Rectal smooth muscle tissue (tissue), 1 donor: Measurements from ENCODE around the gene ZNF774.
A peak's percentile ranks its signal among the peaks of the same experiment; 100 is the strongest.

Experiments used
- H3K27ac ChIP-seq: one replicate; pipeline ENCODE4 v1.7.0; 2013; ENCODE audit warnings: low read depth, low read length, inconsistent platforms
- H3K27me3 ChIP-seq: one replicate; pipeline ENCODE4 v1.7.0; 2013; ENCODE audit warnings: low read length; ENCODE audit not compliant: control insufficient read depth, insufficient read depth
- H3K36me3 ChIP-seq: one replicate; pipeline ENCODE4 v1.7.0; 2013; ENCODE audit warnings: low read length; ENCODE audit not compliant: control insufficient read depth, insufficient read depth
- H3K4me1 ChIP-seq: one replicate; pipeline ENCODE4 v1.7.0; 2013; ENCODE audit warnings: low read length; ENCODE audit not compliant: control insufficient read depth, insufficient read depth
- H3K4me3 ChIP-seq: one replicate; pipeline ENCODE4 v1.7.0; 2013; ENCODE audit warnings: low read length
- H3K9ac ChIP-seq: one replicate; pipeline ENCODE4 v1.7.0; 2013; ENCODE audit warnings: low read length

Gene ZNF774

DNA sequence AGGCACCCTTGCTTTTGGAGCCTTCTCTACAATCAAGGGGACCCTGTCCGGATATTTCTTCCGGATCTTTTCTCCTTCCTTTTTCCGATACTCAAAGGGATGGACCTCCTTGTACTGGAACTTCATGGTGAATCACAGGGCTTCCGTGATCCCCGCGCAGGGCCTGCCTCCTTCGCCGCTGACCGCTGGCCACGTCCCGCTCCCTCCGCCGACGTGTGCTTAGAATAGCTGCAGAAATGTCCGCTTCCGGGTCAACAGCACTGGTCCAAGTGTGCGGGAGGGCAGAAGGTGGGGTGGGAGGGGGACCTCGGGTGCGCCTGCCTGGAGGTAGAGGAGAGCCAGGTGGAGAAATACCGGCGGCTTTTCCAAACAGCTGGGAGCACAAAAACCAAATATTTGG, 3.0 kb upstream of the ZNF774 start:
- no peak overlapping the region for H3K9ac ChIP-seq
- no peaks in the 10 kb centered on the region for H3K27me3 ChIP-seq
- no peak overlapping the region for H3K4me3 ChIP-seq
- H3K27ac ChIP-seq: no peak overlapping the region
- no peaks in the 10 kb centered on the region for H3K36me3 ChIP-seq
- no peaks in the 10 kb centered on the region for H3K4me1 ChIP-seq

DNA sequence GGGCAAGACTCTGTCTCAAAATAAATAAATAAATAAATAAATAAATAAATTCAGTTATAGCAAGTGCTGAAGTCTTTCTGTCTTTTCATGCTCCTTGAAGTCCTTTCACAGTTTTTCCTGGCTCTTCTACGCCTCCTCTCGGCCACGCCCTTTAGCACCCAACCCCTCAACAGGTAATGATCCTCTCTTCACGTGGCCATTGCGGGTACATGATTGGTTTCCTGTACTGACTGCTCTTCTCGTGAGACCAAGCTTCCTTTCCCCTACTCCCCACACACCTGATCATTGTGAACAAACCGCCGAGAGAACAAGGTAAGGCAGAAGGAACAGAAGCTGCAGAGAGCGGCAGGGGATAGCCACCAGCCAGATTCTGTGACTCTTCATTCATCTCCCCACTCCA, 2.3 kb upstream of the ZNF774 start:
- Histone ChIP-seq H3K4me1 (no peaks in the 10 kb centered on the region), H3K36me3 (no peaks in the 10 kb centered on the region), H3K4me3 (no peak overlapping the region), H3K9ac (no peak overlapping the region), H3K27ac (no peak overlapping the region), H3K27me3 (no peaks in the 10 kb centered on the region)

DNA sequence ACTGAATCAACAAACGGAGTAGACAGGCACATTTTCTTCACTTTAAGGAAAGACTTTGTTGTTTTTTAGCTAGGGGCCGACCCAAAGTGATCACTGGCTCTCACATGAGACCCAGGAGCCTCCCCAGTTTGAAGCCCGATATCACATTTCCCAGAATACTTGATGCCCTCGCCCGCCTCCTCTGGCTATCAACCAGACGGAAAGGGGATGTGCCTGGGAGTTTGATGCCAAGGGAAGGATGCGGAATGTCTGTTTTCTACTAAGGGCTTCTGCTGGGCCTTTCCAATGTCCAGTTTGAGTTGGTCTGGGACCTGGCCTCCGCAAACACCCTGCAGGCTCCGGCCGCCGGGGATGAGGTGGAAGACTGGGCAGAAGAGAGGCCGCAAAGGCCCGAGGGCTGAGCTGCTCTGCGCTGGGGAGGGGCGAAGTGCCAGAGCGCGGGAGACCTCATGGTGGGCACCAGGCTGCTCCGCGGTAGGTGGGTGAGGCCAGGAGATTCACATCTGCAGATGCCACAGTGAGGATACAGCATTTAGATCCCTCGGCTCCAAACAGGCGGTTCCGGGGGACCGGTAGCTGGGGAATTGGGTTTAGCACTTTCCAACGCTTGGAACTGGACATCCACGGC, 491 bp upstream of the ZNF774 start:
- Histone ChIP-seq H3K4me3 (peak overlapping the region; percentile 73), H3K36me3 (no peaks in the 10 kb centered on the region), H3K4me1 (no peaks in the 10 kb centered on the region), H3K27ac (no peak overlapping the region), H3K27me3 (no peaks in the 10 kb centered on the region), H3K9ac (no peak overlapping the region)

DNA sequence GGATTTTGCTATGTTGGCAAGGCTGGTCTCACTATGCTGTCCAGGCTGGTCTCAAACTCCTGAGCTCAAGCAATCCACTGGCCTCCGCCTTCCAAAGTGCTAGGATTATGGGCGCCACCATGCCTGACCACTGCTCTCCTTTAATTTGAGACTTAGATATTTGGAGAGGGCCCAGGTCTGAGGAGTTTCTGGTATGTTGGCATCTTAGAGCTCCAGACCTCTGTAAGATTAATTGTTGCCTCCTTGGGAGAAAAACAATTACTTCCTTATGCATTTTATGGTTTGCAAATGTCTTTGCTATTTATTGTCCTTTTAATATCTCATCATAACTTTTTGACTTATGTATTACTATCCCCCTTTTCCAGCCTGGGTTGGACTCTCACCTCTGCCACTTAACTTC, 2.9 kb downstream of the ZNF774 start:
- Histone ChIP-seq H3K4me1 (no peaks in the 10 kb centered on the region), H3K27me3 (no peaks in the 10 kb centered on the region), H3K9ac (no peak overlapping the region), H3K4me3 (no peak overlapping the region), H3K36me3 (no peaks in the 10 kb centered on the region), H3K27ac (no peak overlapping the region)

DNA sequence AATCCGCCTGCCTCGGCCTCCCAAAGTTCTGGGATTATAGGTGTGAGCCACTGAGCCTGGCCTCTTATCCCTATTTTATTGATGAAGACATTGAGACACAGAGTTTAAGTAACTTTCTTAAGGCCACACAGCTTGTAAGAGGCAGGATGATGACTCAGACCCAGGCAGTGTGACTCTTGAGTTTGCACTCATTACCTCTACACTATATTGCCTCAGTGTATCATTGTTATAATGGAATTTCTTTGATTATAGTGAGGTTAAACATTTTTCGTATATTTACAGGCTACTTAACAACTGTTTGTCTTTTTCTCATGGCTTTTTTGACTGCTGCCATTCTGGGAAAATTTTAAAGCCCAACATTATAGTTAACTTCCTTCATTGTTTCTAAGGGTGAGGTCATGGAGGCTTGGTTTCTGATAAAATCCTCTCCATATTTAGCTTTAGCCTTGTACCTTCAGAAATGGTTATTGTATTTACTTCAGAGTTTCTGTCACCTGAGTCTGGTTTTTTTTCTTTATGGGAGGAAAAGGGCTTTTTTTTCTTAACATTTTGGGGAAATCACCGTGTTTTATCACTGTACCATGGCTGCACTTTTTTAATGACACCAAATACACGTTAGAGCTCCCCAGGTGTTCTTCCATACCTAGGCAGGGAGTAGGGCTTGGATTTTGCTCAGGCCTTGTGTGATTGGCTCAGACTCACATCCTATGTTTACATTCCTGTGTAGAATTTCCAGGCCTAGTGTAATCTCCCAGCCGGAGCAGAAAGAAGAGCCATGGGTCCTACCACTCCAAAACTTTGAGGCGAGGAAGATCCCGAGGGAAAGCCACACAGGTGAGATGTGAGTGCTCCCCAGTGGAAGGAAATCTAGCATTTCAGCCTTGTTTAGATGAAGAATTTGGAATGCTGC, 6.3 kb downstream of the ZNF774 start:
- Histone ChIP-seq H3K9ac (no peak overlapping the region), H3K4me1 (peaks cover 16% of the 10 kb centered on the region), H3K27me3 (no peaks in the 10 kb centered on the region), H3K4me3 (no peak overlapping the region), H3K36me3 (no peaks in the 10 kb centered on the region), H3K27ac (no peak overlapping the region)

DNA sequence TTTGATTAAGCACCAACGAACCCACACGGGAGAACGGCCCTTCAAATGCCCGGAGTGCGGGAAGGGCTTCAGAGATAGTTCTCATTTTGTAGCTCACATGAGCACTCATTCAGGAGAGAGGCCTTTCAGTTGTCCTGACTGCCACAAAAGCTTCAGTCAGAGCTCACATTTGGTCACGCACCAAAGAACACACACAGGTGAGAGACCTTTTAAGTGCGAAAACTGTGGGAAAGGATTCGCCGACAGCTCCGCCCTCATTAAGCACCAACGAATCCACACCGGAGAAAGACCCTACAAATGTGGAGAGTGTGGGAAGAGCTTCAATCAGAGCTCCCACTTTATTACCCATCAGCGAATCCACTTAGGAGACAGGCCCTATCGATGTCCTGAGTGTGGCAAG, 8.7 kb downstream of the ZNF774 start:
- Histone ChIP-seq H3K4me1 (peaks cover 16% of the 10 kb centered on the region), H3K4me3 (no peak overlapping the region), H3K27ac (no peak overlapping the region), H3K36me3 (no peaks in the 10 kb centered on the region), H3K27me3 (no peaks in the 10 kb centered on the region), H3K9ac (no peak overlapping the region)

DNA sequence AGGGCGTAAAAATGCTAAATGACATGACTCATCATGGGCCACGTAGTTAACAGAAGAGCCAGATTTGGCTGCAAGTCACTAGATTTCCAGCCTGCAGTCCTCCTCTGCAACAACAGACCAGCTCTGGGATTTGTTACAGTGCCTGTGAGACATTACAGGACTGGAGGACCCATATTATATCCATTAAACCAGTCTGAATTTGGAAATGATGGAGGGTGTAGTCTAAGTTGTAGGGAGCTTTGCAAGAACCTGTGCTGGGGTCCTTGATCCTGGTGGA, 10.8 kb downstream of the ZNF774 start:
- peaks cover 24% of the 10 kb centered on the region for H3K4me1 ChIP-seq
- H3K9ac ChIP-seq: no peak overlapping the region
- H3K27me3 ChIP-seq: no peaks in the 10 kb centered on the region
- no peak overlapping the region for H3K4me3 ChIP-seq
- peak overlapping the region; percentile 81 for H3K27ac ChIP-seq
- no peaks in the 10 kb centered on the region for H3K36me3 ChIP-seq

DNA sequence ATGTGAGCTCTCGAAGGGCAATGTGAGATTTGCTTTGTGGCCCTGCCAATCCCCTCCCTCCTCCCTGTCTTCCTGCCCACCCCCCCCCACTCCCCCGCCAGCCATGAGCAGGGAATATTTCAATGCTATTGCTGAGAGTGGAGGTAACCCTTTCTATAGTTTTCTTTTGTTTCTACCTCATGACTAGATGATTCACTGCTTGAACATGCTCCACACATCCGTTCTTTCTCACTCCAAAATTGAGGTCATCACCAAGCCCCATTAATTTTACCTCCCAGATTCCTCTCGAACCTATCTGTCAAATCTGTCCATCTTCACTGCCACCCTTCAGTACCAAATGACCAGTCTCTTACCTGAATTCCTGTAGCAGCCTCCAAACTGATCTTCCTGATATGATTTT, 12.2 kb downstream of the ZNF774 start:
- H3K9ac ChIP-seq: no peak overlapping the region
- peaks cover 28% of the 10 kb centered on the region for H3K4me1 ChIP-seq
- no peak overlapping the region for H3K4me3 ChIP-seq
- H3K27me3 ChIP-seq: no peaks in the 10 kb centered on the region
- H3K27ac ChIP-seq: no peak overlapping the region
- H3K36me3 ChIP-seq: no peaks in the 10 kb centered on the region

DNA sequence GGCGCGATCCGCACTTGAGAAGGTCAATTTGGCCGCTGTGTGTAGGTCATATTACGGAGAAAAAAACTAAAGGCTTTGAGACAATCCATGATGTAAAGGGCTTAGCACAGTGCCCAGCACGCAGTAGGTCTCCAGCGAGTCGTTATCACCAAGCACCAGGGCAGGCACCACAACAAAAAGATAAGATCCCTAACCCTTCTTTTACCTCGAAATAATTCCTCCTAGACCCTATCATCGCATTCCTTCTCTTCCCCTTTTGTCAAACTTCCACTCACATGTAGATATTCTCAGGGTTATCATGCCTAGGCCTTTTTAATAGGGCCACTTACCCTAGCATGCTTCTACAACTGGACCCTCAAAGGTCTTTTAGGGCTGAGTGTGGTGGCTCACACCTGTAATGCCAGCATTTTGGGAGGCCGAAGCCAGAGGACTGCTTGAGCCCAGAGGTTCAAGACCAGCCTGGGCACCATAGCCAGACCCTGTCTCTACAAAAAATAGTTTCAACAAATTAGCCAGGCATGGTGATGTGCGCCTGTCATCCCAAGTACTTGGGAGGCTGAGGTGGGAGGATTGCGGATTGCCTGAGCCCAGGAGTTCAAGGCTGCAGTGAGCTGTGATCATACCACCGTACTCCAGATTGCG, 13.5 kb downstream of the ZNF774 start:
- H3K4me3 ChIP-seq: no peak overlapping the region
- H3K36me3 ChIP-seq: no peaks in the 10 kb centered on the region
- H3K9ac ChIP-seq: no peak overlapping the region
- H3K27me3 ChIP-seq: no peaks in the 10 kb centered on the region
- peaks cover 28% of the 10 kb centered on the region for H3K4me1 ChIP-seq
- H3K27ac ChIP-seq: no peak overlapping the region

DNA sequence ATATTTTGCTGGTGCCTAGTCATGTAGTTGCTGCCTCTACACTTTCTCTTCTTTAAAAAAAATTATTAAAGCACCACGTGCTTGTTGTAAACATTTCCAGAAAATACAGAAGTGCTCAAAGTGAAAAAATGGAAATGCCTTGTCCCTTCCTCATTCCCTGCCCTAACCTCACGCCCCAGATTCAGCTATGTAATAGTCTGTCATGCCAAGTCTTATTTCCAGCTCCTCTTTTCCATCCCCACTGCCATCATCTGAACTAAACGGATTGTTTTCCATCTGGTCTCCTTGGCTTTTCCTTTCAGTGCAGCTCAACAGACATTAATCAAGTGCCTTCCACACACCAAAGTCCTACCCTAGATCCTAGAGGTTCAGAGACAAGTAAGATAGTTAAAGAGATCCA, 15.5 kb downstream of the ZNF774 start:
- Histone ChIP-seq H3K4me1 (peaks cover 18% of the 10 kb centered on the region), H3K9ac (no peak overlapping the region), H3K4me3 (no peak overlapping the region), H3K36me3 (no peaks in the 10 kb centered on the region), H3K27me3 (no peaks in the 10 kb centered on the region), H3K27ac (peak overlapping the region; percentile 77)

DNA sequence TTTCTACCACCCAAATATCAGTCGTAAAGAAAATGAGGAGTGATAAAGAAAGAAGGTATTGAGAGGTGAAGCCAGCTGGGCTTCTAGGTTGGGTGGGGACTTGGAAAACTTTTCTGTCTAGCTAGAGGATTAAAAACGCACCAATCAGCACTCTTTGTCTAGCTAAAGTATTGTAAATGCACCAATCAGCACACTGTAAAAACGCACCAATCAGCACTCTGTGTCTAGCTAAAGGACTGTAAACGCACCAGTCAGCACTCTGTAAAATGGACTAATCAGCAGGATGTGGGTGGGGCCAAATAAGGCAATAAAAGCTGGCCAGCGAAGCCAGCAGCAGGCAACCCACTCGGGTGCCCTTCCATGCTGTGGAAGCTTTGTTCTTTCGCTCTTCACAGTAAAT, 23.0 kb downstream of the ZNF774 start:
- Histone ChIP-seq H3K4me3 (no peak overlapping the region), H3K27ac (no peak overlapping the region), H3K4me1 (no peaks in the 10 kb centered on the region), H3K36me3 (no peaks in the 10 kb centered on the region), H3K9ac (no peak overlapping the region), H3K27me3 (no peaks in the 10 kb centered on the region)

DNA sequence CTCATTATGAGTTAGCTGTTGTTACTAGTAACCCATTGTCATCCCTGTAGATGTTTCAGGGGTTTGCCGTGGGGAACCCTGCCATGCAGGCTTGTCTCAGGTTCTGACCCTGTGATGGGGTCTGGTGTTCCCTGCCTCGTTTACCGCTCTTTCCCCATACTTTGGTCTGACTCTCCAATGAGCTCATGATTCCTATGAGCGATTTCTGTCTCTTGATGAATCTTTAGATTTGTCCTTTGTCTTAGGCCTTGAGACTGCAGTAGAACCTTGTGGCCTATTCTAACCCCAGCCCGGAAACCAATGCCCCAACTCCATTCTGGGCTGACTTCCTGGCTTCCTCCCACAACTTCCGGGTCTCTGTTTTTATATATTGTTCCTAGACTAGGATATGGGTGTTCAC, 24.7 kb downstream of the ZNF774 start:
- H3K27me3 ChIP-seq: no peaks in the 10 kb centered on the region
- H3K27ac ChIP-seq: no peak overlapping the region
- H3K4me1 ChIP-seq: no peaks in the 10 kb centered on the region
- H3K4me3 ChIP-seq: no peak overlapping the region
- no peaks in the 10 kb centered on the region for H3K36me3 ChIP-seq
- no peak overlapping the region for H3K9ac ChIP-seq

DNA sequence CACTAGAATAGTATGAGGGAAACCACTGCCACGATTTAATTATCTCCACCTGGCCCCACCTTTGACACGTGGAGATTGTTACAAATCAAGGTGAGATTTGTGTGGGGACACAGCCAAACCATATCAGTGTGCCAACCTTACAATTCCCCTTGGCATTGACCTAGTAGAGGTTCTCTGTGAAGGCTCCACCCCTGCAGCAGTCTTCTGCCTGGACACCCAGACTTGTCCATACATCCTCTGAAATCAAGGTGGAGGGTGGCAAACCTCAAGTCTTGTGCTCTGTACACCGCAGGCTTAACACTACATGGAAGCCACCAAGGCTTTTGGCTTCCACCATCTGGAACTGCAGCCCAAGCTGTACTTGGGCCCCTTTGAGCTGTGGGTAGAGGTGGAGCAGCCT, 27.2 kb downstream of the ZNF774 start:
- no peak overlapping the region for H3K9ac ChIP-seq
- H3K27ac ChIP-seq: no peak overlapping the region
- H3K4me1 ChIP-seq: no peaks in the 10 kb centered on the region
- H3K36me3 ChIP-seq: no peaks in the 10 kb centered on the region
- H3K4me3 ChIP-seq: no peak overlapping the region
- no peaks in the 10 kb centered on the region for H3K27me3 ChIP-seq
